ENCODE results near the gene EFEMP1.

Gene EFEMP1

GRCh38 chr2:55912926-55913325 lies 10.7 kb downstream of the EFEMP1 start:
- no peak for TF ChIP-seq CTCF (conservative IDR thresholded peaks at IDR 0.05; ENCODE audit: low read length)
- DNase-seq (ENCODE audit: low read depth) = no peak
- H3K4me3 ChIP-seq (ENCODE audit: low read length) = no peak overlapping the region

- TF ChIP-seq CTCF (conservative IDR thresholded peaks at IDR 0.05; ENCODE audit: low read length) = no peak
- DNase-seq (ENCODE audit: low read depth) = no peak
- H3K4me3 ChIP-seq (ENCODE audit: low read length) = no peak overlapping the region
Observed at GRCh38 chr2:55910077-55910476, 13.5 kb downstream of the EFEMP1 start.

GRCh38 chr2:55907686-55908085 lies 15.9 kb downstream of the EFEMP1 start:
- no peak for TF ChIP-seq CTCF (conservative IDR thresholded peaks at IDR 0.05; ENCODE audit: low read length)
- H3K4me3 ChIP-seq (ENCODE audit: low read length) = no peak overlapping the region
- peak; percentile 18 for DNase-seq (ENCODE audit: low read depth)

GRCh38 chr2:55906993-55907392 lies 16.6 kb downstream of the EFEMP1 start:
- no peak for TF ChIP-seq CTCF (conservative IDR thresholded peaks at IDR 0.05; ENCODE audit: low read length)

GRCh38 chr2:55903727-55904126 lies 19.9 kb downstream of the EFEMP1 start:
- H3K4me3 ChIP-seq (ENCODE audit: low read length) = no peak overlapping the region
- TF ChIP-seq CTCF (conservative IDR thresholded peaks at IDR 0.05; ENCODE audit: low read length) = no peak
- DNase-seq (ENCODE audit: low read depth) = no peak

More at GRCh38 chr2:55906993-55907392, 16.6 kb downstream of the EFEMP1 start:
- no peak for DNase-seq (ENCODE audit: low read depth)
- no peak overlapping the region for H3K4me3 ChIP-seq (ENCODE audit: low read length)

- H3K4me3 ChIP-seq (ENCODE audit: low read length) = no peak overlapping the region
- DNase-seq (ENCODE audit: low read depth) = no peak
- TF ChIP-seq CTCF (conservative IDR thresholded peaks at IDR 0.05; ENCODE audit: low read length) = no peak
Observed at GRCh38 chr2:55902971-55903370, 20.6 kb downstream of the EFEMP1 start.

- TF ChIP-seq CTCF (conservative IDR thresholded peaks at IDR 0.05; ENCODE audit: low read length) = no peak
- DNase-seq (ENCODE audit: low read depth) = no peak
- no peak overlapping the region for H3K4me3 ChIP-seq (ENCODE audit: low read length)
Observed at GRCh38 chr2:55902429-55902828, 21.2 kb downstream of the EFEMP1 start.
